ENCODE measurements around the gene CDK17. TPM values are rescaled to one million over a fixed set of nuclear protein-coding genes. Genes with fewer than 3 reads are reported as not detected.
A peak's percentile ranks its signal among the peaks of the same experiment; 100 is the strongest.

Gene CDK17
- total RNA-seq, 1 donor from 2014 or later, result 72.4 TPM

DNA sequence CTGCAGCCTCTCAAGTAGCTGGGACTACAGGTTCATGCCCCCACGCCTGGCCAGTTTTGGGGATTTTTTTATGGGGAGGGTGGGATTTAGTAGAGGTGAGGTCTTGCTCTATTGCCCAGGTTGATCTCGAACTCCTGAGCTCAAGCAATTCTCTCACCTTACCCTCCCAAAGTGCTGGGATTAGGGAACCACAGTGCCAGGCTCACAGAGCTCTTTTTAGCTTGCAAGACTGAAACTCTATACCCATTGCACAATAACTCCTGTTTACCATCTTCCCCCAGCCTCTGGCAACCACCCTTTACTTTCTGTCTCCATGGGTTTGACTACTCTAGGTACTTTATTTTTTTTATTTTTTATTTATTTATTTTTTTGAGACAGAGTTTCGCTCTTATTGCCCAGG is 25.7 kb upstream of the CDK17 start:
- TF ChIP-seq POLR2A (IDR thresholded peaks at IDR 0.05), result no peak
- TF ChIP-seq, protein P1, sequence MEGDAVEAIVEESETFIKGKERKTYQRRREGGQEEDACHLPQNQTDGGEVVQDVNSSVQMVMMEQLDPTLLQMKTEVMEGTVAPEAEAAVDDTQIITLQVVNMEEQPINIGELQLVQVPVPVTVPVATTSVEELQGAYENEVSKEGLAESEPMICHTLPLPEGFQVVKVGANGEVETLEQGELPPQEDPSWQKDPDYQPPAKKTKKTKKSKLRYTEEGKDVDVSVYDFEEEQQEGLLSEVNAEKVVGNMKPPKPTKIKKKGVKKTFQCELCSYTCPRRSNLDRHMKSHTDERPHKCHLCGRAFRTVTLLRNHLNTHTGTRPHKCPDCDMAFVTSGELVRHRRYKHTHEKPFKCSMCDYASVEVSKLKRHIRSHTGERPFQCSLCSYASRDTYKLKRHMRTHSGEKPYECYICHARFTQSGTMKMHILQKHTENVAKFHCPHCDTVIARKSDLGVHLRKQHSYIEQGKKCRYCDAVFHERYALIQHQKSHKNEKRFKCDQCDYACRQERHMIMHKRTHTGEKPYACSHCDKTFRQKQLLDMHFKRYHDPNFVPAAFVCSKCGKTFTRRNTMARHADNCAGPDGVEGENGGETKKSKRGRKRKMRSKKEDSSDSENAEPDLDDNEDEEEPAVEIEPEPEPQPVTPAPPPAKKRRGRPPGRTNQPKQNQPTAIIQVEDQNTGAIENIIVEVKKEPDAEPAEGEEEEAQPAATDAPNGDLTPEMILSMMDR (IDR thresholded peaks at IDR 0.05), result no peak
- TF ChIP-seq POLR2AphosphoS5 (IDR thresholded peaks at IDR 0.05; ENCODE audit: insufficient read depth in 1 of 2, low read depth in 1 of 2), result no peak
- DNase-seq (ENCODE audit: extremely low spot score in 2 of 2), result no peak
- intact Hi-C loops (cut with DNase I), result no loop called here
- no peaks in the 10 kb centered on the region for H3K36me3 ChIP-seq
- H3K9me3 ChIP-seq, result no peaks in the 10 kb centered on the region
- no peaks in the 10 kb centered on the region for H3K27me3 ChIP-seq
- H3K27ac ChIP-seq, result peak overlapping the region; percentile 79
- peaks cover 7% of the 10 kb centered on the region for H3K4me1 ChIP-seq
- H3K4me3 ChIP-seq, result no peak overlapping the region

DNA sequence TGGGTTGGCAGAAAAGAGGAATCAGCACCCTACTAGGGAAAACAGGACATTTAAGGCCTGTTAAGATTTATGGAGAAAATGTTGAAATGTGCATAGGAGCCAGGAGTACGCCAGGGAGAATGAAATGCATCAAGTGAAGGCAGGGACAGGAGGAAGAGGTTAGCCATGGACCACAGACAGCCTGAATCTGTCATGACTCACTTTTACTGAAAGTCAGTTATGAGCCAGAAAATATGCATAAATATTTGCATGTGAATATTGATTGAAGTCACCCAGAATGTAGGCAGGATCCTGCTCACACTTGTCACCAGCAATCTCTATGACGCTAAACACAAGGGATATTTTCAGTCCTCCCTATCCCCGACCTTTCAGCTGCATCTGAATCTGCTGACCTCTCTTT is 25.1 kb upstream of the CDK17 start:
- H3K4me1 ChIP-seq, result peaks cover 13% of the 10 kb centered on the region
- TF ChIP-seq POLR2AphosphoS5 (IDR thresholded peaks at IDR 0.05; ENCODE audit: insufficient read depth in 1 of 2, low read depth in 1 of 2), result peak in 1 of 2 donors; percentile 11
- TF ChIP-seq, protein P1 (IDR thresholded peaks at IDR 0.05), result no peak
- no peaks in the 10 kb centered on the region for H3K27me3 ChIP-seq
- H3K36me3 ChIP-seq, result no peaks in the 10 kb centered on the region
- no peak for DNase-seq (ENCODE audit: extremely low spot score in 2 of 2)
- H3K9me3 ChIP-seq, result no peaks in the 10 kb centered on the region
- peak overlapping the region; percentile 79 for H3K27ac ChIP-seq
- intact Hi-C loops (cut with DNase I), result no loop called here
- no peak overlapping the region for H3K4me3 ChIP-seq

DNA sequence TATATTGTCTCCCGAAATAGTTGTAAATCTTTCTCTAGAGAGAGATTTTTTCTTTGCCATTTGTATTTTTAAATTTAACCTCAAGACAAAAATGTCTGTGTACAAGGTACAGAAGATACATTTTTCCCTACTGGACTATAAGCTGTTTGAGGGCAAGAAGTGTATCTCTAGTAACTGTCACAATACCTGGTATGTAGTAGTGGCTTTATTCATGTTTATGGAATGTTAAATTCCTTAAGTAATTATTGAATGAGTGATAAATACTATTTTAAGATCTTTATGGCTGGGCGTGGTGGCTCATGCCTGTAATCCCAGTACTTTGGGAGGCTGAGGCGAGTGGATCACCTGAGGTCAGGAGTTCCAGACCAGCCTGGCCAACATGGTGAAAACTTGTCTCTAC is 24.4 kb upstream of the CDK17 start:
- TF ChIP-seq POLR2A (IDR thresholded peaks at IDR 0.05), result no peak
- TF ChIP-seq POLR2AphosphoS5 (IDR thresholded peaks at IDR 0.05; ENCODE audit: insufficient read depth in 1 of 2, low read depth in 1 of 2), result no peak
- TF ChIP-seq, protein P1 (IDR thresholded peaks at IDR 0.05), result no peak
- H3K4me1 ChIP-seq, result peaks cover 18% of the 10 kb centered on the region
- peak overlapping the region; percentile 79 for H3K27ac ChIP-seq
- H3K27me3 ChIP-seq, result no peaks in the 10 kb centered on the region
- DNase-seq (ENCODE audit: extremely low spot score in 2 of 2), result no peak
- H3K36me3 ChIP-seq, result no peaks in the 10 kb centered on the region
- intact Hi-C loops (cut with DNase I), result no loop called here
- no peaks in the 10 kb centered on the region for H3K9me3 ChIP-seq
- no peak overlapping the region for H3K4me3 ChIP-seq

DNA sequence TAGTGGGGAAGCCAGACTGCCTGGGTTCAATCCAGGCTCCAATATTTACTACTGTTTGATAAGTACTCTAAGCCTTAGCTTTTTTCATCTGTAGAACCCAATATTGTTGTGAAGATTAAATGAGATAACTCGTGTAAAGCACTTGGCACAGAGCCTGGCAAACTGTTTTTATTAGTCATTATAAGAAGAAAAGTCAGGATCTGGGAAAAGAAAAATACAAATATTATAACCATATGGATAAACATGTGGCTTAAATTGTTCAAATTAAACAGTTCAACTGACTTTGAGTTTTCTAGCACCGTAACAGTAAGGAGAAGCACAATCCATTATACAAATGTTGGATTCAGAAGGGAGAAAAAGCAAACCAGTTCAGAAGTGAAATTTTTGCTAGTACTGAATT is 22.0 kb upstream of the CDK17 start:
- H3K4me1 ChIP-seq, result peaks cover 19% of the 10 kb centered on the region
- TF ChIP-seq POLR2A (IDR thresholded peaks at IDR 0.05), result no peak
- TF ChIP-seq POLR2AphosphoS5 (IDR thresholded peaks at IDR 0.05; ENCODE audit: insufficient read depth in 1 of 2, low read depth in 1 of 2), result no peak
- TF ChIP-seq, protein P1 (IDR thresholded peaks at IDR 0.05), result no peak
- intact Hi-C loops (cut with DNase I), result no loop called here

DNA sequence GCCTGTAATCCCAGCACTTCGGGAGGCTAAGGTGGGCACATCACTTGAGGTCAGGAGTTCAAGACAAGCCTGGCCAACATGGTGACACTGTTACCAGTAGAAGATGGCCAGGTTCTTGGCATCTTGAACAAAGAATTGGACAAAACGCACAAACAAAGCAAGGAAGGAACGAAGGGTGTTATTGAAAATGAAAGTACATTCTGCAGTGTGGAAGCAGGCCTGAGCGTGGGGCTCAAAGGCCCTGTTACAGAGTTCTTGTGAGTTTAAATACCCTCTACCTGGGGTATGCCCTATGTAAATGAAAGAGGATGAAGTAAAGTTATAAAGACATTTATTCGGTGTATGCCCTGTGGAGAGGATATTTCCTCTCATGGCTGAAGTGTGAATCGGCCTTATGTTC is 20.8 kb upstream of the CDK17 start:
- Histone ChIP-seq H3K27me3 (no peaks in the 10 kb centered on the region), H3K36me3 (no peaks in the 10 kb centered on the region), H3K4me1 (peaks cover 26% of the 10 kb centered on the region), H3K27ac (peak overlapping the region; percentile 61), H3K4me3 (peak overlapping the region in 1 of 2 donors; percentile 16), H3K9me3 (no peaks in the 10 kb centered on the region)
- TF ChIP-seq, protein P1 (IDR thresholded peaks at IDR 0.05), result no peak
- TF ChIP-seq POLR2AphosphoS5 (IDR thresholded peaks at IDR 0.05; ENCODE audit: insufficient read depth in 1 of 2, low read depth in 1 of 2) (no peak), POLR2A (IDR thresholded peaks at IDR 0.05) (no peak)
- no peak for DNase-seq (ENCODE audit: extremely low spot score in 2 of 2)
- intact Hi-C loops (cut with DNase I), result no loop called here

More for the DNA sequence above, 22.0 kb upstream of the CDK17 start:
- Histone ChIP-seq H3K27me3 (no peaks in the 10 kb centered on the region), H3K27ac (no peak overlapping the region), H3K4me3 (no peak overlapping the region), H3K9me3 (no peaks in the 10 kb centered on the region), H3K36me3 (no peaks in the 10 kb centered on the region)
- no peak for DNase-seq (ENCODE audit: extremely low spot score in 2 of 2)
